HL-60 (cell line): ENCODE data around the gene GCNA.

Experiments
- GABPA ChIP-seq: IDR thresholded peaks from 2 replicates; pipeline ENCODE4 v1.6.1; 2012; ENCODE audit warnings: low read depth
- POLR2AphosphoS5 ChIP-seq: IDR thresholded peaks from 2 replicates; pipeline ENCODE4 v1.6.1; 2012; ENCODE audit warnings: low read depth
- REST ChIP-seq: IDR thresholded peaks from 2 replicates; pipeline ENCODE4 v1.6.1; 2012; ENCODE audit warnings: low read depth; ENCODE audit not compliant: insufficient replicate concordance
- TF ChIP-seq, protein P1 (sequence below): IDR thresholded peaks from one replicate; pipeline ENCODE4 v1.5.1; 2011; ENCODE audit warnings: low read length, control low read depth, inconsistent platforms; ENCODE audit not compliant: insufficient read depth

GRCh38 chrX:71603618-71604017 lies 25.4 kb downstream of the GCNA start:
- TF ChIP-seq POLR2AphosphoS5: no peak
- TF ChIP-seq, protein P1, sequence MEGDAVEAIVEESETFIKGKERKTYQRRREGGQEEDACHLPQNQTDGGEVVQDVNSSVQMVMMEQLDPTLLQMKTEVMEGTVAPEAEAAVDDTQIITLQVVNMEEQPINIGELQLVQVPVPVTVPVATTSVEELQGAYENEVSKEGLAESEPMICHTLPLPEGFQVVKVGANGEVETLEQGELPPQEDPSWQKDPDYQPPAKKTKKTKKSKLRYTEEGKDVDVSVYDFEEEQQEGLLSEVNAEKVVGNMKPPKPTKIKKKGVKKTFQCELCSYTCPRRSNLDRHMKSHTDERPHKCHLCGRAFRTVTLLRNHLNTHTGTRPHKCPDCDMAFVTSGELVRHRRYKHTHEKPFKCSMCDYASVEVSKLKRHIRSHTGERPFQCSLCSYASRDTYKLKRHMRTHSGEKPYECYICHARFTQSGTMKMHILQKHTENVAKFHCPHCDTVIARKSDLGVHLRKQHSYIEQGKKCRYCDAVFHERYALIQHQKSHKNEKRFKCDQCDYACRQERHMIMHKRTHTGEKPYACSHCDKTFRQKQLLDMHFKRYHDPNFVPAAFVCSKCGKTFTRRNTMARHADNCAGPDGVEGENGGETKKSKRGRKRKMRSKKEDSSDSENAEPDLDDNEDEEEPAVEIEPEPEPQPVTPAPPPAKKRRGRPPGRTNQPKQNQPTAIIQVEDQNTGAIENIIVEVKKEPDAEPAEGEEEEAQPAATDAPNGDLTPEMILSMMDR: no peak
- TF ChIP-seq REST: no peak
- no peak for TF ChIP-seq GABPA
